ENCODE measurements around the gene BRIP1.
"Not testable (repeated sequence)": the region's sequence is repeated elsewhere in the genome, so short reads cannot be mapped to it uniquely, and the experiment has no call there.

The BRIP1 gene

GRCh38 chr17:61805399-61805798 lies 57.9 kb downstream of the BRIP1 start:
- in situ Hi-C loops (cut with HindIII; ENCODE audit: low sequenced_read_pairs), result no loop called here

DNA sequence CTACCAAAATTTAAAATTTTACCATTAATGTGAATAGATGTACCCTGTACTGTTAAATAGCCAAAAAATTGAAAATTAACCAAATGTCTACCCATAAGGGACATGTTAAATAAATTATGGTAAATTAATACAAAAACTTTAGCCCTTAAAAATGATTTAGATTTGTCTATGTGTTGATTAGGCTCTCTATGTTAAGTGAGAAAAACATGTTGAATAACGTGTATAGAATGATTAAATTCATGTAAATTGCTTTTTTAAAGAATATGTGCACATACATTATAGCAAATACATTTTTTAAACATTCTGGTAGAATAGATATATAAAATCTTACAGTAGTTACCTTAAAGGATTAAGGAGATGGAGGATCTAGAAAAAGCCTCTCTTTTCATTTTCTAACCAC lies 59.5 kb downstream of the BRIP1 start:
- in situ Hi-C loops (cut with HindIII; ENCODE audit: low sequenced_read_pairs), result no loop called here

- in situ Hi-C loops (cut with HindIII; ENCODE audit: low sequenced_read_pairs), result no loop called here
Observed at GRCh38 chr17:61803216-61803615, 60.1 kb downstream of the BRIP1 start.

DNA sequence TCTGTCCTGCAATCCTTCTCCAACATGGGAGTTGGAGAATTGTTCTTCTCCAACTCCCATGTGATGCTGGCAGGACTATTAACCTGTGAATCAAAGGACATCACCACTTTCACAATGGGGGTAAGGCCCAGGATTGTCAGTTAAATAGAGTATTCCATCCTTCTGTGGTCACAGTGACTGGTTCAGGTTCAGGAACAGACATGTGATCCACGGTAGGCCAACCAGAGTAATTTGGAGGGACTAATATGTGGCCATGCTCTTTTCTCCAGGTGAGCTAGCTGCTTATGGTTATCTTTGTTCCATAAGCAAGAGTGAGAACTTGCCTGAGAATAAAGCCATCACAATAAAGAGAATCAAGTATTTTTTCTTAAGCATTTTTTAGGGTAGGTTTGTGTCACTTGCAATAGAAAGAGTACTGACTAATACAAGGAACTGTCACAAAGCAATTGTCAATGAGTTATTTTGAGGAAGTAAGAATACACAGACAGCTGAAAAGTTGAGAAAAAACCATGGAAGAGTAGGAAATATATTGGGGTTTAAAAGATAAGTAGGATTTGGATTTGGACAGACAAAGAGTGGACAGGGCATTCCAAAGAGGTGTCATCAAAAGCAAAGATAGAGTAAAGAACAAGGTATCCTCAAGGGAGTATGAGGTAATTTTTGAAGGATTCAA lies 63.4 kb downstream of the BRIP1 start:
- in situ Hi-C loops (cut with HindIII; ENCODE audit: low sequenced_read_pairs), result no loop called here

DNA sequence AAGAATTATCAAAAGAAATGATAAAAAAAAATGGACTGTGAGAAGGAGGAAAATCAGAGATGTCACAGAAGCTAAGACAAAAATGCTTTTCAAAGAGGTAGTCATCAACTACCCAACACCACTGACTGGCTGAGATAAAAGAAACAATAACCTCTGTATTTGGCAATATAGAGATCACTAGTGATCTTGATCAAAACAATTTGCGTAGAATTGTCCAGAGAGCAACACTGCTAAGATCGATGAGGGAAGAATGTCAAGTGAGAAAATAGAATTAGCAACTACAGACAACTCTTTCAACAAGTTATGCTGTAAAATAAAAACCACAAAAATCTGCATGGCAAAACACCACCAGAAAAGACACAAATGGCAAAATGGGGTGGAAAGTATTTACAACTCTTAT lies 66.0 kb downstream of the BRIP1 start:
- in situ Hi-C loops (cut with HindIII; ENCODE audit: low sequenced_read_pairs), result no loop called here

DNA sequence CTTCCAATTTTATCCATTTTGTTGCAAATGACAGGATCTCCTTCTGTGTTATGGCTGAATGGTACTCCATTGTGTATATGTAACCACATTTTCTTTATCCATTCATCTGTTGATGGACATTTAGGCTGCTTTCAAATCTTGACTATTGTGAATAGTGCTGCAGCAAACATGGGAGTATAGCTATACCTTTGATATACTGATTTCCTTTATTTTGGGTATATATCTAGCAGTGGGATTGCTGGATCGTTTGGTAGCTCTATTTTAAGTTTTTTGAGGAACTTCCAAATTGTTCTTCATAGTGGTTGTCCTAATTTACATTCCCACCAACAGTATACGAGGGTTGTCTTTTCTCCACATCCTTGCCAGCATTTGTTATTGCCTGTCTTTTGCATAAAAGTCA lies 67.8 kb downstream of the BRIP1 start:
- in situ Hi-C loops (cut with HindIII; ENCODE audit: low sequenced_read_pairs), result no loop called here

GRCh38 chr17:61794792-61795191 lies 68.5 kb downstream of the BRIP1 start:
- in situ Hi-C loops (cut with HindIII; ENCODE audit: low sequenced_read_pairs), result no loop called here

DNA sequence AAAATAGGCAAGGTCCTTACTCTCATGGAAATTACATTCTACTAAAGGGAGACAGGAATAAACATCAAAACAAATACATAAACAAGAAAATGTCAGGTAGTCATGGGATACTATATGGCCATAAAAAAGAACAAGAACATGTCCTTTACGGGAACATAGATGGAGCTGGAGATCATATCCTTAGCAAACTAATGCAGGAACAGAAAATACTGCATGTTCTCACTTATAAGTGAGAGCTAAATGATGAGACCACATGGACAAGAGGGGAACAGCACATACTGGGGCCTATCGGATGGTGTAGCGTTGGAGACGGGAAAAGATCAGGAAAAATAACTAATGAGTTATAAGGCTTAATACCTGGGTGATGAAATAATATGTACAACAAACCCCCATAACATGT lies 69.1 kb downstream of the BRIP1 start:
- in situ Hi-C loops (cut with HindIII; ENCODE audit: low sequenced_read_pairs), result no loop called here

DNA sequence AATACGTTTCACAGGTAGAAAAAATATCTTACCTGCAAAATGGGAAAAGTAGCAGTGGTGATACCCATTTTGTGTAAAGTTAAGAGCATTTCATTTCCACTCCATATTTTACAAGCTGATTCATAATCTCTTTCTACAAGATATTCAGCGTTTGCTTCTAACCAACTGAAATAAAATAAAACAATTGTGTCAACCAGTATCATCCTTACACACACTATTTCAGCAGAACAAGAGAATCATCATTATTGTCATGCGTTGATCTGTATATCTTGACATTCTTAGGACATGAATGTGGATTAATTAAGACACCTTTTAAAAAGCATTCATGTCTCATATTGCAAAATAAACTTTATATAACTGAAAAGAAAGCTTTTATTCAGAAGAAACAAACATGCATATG lies 69.8 kb downstream of the BRIP1 start:
- in situ Hi-C loops (cut with HindIII; ENCODE audit: low sequenced_read_pairs), result no loop called here

- in situ Hi-C loops (cut with HindIII; ENCODE audit: low sequenced_read_pairs), result no loop called here
Observed at GRCh38 chr17:61789872-61790271, 73.5 kb downstream of the BRIP1 start.

DNA sequence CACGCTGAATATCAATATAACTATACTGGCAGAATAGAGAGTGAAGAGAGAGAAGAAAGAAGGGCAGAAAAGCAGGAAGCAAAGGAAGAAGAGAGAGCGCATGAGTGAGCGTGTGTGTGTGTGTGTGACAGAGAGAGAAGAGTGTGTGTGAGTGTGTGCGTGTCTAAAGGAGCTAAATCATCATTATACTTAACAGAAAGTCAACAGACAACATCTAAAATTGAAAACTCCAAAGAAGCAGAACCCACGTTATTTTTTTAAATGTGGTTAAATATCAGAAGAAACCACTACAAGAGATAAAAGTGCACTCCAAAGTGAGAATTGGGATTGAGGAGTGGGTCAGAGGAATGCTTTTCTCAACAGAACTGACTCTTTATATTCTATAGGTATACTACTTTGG lies 77.2 kb downstream of the BRIP1 start:
- in situ Hi-C loops (cut with HindIII; ENCODE audit: low sequenced_read_pairs), result no loop called here

GRCh38 chr17:61784510-61784909 lies 78.8 kb downstream of the BRIP1 start:
- in situ Hi-C loops (cut with HindIII; ENCODE audit: low sequenced_read_pairs), result no loop called here

DNA sequence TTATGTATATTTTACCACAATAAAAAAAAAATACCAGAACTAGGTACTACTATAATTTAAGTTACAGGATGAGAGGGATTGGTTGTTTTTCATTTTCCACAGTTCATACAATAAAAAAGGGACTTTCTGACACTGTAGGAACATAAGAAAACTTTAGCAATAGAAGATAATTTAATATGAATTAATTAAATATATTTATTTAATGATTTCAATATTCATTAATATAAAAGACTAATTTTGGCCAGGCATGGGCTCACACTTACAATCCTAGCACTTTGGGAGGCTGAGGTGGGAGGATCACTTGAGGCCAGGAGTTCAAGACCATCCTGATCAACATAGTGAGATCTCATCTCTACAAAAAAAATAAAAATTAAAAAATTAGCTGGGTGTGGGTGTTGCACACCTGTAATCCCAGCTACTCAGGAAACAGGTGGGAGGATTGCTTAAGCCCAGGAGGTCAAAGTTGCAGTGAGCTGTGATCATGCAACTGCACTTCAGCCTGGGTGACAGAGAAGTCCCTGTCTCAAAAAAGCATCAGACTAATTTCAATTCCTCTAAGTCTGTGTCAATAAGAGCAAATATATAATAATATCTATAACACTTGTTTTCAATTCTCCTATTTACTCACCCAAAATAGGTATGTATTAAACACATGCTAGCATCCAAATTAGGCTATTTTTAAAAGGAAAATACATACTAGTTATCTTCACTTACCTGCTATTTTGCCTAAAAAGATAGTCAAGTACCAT lies 79.6 kb downstream of the BRIP1 start:
- in situ Hi-C loops (cut with HindIII; ENCODE audit: low sequenced_read_pairs), result no loop called here

DNA sequence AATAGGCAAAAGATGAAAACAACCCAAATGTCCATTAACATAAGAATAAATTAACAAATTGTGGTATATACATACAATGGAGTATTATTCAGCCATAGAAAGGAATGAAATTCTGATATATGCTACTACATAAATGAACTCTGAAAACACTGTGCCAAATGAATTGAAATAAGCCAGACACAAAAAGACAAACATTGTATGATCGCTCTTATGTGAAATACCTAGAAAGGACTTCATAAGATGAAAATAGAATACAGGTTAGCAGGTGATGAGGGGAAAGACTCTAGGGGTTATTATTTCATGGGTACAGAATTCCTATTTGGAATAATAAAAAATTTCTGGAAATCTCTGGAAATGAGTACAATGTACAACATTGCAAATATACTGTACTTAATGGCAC lies 80.2 kb downstream of the BRIP1 start:
- in situ Hi-C loops (cut with HindIII; ENCODE audit: low sequenced_read_pairs), result no loop called here

GRCh38 chr17:61782683-61783082 lies 80.6 kb downstream of the BRIP1 start:
- in situ Hi-C loops (cut with HindIII; ENCODE audit: low sequenced_read_pairs), result no loop called here

- in situ Hi-C loops (cut with HindIII; ENCODE audit: low sequenced_read_pairs), result no loop called here
Observed at GRCh38 chr17:61775364-61775763, 88.0 kb downstream of the BRIP1 start.

GRCh38 chr17:61774724-61775123 lies 88.6 kb downstream of the BRIP1 start:
- in situ Hi-C loops (cut with HindIII; ENCODE audit: low sequenced_read_pairs), result no loop called here

DNA sequence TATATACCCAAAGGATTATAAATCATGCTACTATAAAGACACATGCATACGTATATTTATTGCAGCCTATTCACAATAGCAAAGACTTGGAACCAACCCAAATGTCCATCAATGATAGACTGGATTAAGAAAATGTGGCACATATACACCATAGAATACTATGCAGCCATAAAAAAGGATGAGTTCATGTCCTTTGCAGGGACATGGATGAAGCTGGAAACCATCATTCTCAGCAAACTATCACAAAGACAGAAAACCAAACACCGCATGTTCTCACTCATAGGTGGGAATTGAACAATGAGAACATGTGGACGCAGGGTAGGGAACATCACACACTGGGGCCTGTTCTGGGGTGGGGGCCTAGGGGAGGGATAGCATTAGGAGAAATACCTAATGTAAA lies 89.2 kb downstream of the BRIP1 start:
- in situ Hi-C loops (cut with HindIII; ENCODE audit: low sequenced_read_pairs), result not testable (repeated sequence)

- in situ Hi-C loops (cut with HindIII; ENCODE audit: low sequenced_read_pairs), result no loop called here
Observed at GRCh38 chr17:61770752-61771533, 92.4 kb downstream of the BRIP1 start.

GRCh38 chr17:61770043-61770442 lies 93.3 kb downstream of the BRIP1 start:
- in situ Hi-C loops (cut with HindIII; ENCODE audit: low sequenced_read_pairs), result no loop called here

DNA sequence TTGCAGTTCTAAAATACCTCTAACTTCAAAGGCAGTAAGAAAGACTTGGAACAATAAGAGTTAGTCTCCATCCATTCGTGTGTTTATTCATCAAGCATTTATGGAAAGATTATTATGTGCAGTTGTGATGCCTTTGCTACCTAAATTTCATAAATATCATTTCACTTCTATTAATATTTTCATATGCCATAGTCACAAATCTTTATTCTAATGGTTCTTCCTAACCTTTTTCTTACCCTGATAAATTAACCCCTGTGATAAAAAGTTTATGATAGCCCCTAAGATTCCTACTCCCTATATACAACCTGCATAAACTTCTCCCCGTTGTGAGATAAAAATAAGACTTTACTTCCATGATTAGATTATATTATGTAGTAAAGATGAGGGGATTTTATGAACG lies 94.9 kb downstream of the BRIP1 start:
- in situ Hi-C loops (cut with HindIII; ENCODE audit: low sequenced_read_pairs), result no loop called here

DNA sequence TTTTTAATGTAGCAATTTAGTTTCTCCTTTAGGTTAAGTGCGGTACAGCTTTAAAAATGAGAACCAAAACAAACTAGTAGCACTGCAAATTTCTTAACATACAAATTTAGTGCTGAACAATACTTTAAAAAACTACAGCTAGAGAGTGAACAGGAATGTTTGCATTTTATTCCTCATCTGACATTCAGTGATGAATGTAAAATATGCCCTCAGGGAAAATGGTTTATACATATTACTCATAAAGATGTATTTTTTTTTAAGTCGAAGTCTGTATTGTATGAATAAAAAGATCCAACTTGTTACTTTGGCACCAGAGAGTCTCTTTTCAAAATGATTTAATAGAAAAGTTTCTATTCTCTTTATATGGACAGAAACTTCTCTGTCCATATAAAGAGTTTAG lies 96.8 kb downstream of the BRIP1 start:
- in situ Hi-C loops (cut with HindIII; ENCODE audit: low sequenced_read_pairs), result no loop called here
